ENCODE measurements around the gene SNX3.
"Not testable (repeated sequence)": the region's sequence is repeated elsewhere in the genome, so short reads cannot be mapped to it uniquely, and the experiment has no call there.

Gene SNX3

GRCh38 chr6:108247965-108248536, 12.8 kb downstream of the SNX3 start:
- no peak for DNase-seq (ENCODE audit: low read depth)
- no peak overlapping the region for H3K4me3 ChIP-seq (ENCODE audit: low read depth, low read length)
- no peak for TF ChIP-seq CTCF (IDR thresholded peaks at IDR 0.05; ENCODE audit: low read depth, low read length, missing control alignments)

- H3K4me3 ChIP-seq (ENCODE audit: low read depth, low read length): not testable (repeated sequence)
Measured at GRCh38 chr6:108245095-108245494, 15.7 kb downstream of the SNX3 start.

GRCh38 chr6:108243836-108244235, 17.0 kb downstream of the SNX3 start:
- no peak for DNase-seq (ENCODE audit: low read depth)
- TF ChIP-seq CTCF (IDR thresholded peaks at IDR 0.05; ENCODE audit: low read depth, low read length, missing control alignments): no peak

More at GRCh38 chr6:108245095-108245494, 15.7 kb downstream of the SNX3 start:
- not testable (repeated sequence) for DNase-seq (ENCODE audit: low read depth)

GRCh38 chr6:108242721-108243120, 18.1 kb downstream of the SNX3 start:
- no peak for DNase-seq (ENCODE audit: low read depth)
- TF ChIP-seq CTCF (IDR thresholded peaks at IDR 0.05; ENCODE audit: low read depth, low read length, missing control alignments): no peak

More at GRCh38 chr6:108243836-108244235, 17.0 kb downstream of the SNX3 start:
- no peak overlapping the region for H3K4me3 ChIP-seq (ENCODE audit: low read depth, low read length)

GRCh38 chr6:108242259-108242658, 18.6 kb downstream of the SNX3 start:
- no peak for TF ChIP-seq CTCF (IDR thresholded peaks at IDR 0.05; ENCODE audit: low read depth, low read length, missing control alignments)
- no peak for DNase-seq (ENCODE audit: low read depth)
- H3K4me3 ChIP-seq (ENCODE audit: low read depth, low read length): no peak overlapping the region

More at GRCh38 chr6:108242721-108243120, 18.1 kb downstream of the SNX3 start:
- no peak overlapping the region for H3K4me3 ChIP-seq (ENCODE audit: low read depth, low read length)

- no peak overlapping the region for H3K4me3 ChIP-seq (ENCODE audit: low read depth, low read length)
- no peak for TF ChIP-seq CTCF (IDR thresholded peaks at IDR 0.05; ENCODE audit: low read depth, low read length, missing control alignments)
- no peak for DNase-seq (ENCODE audit: low read depth)
Measured at GRCh38 chr6:108238322-108238721, 22.5 kb downstream of the SNX3 start.

GRCh38 chr6:108236791-108237190, 24.0 kb downstream of the SNX3 start:
- no peak for DNase-seq (ENCODE audit: low read depth)
- TF ChIP-seq CTCF (IDR thresholded peaks at IDR 0.05; ENCODE audit: low read depth, low read length, missing control alignments): no peak
- no peak overlapping the region for H3K4me3 ChIP-seq (ENCODE audit: low read depth, low read length)

Measured in GM12864 (cell line).